Loucy (cell line): ENCODE data around the gene MAB21L4.

Source experiments
- H2AFZ ChIP-seq: fragments of 200-600 bp; sonication (generic); 2 replicates; pipeline ENCODE4 v1.6.0; 2016; ENCODE audit warnings: antibody characterized with exemption, mild to moderate bottlenecking, low read length, moderate library complexity
- H3F3A ChIP-seq: fragments of 200-600 bp; 2 replicates; pipeline ENCODE4 v1.6.0; 2016; ENCODE audit warnings: antibody characterized with exemption, low read depth, mild to moderate bottlenecking
- H3K27me3 ChIP-seq: fragments of 200-600 bp; sonication (generic); 2 replicates; pipeline ENCODE4 v1.6.1; 2014; ENCODE audit warnings: low read length, mild to moderate bottlenecking; ENCODE audit not compliant: insufficient read depth, poor library complexity, severe bottlenecking
- H3K36me3 ChIP-seq: fragments of 200-600 bp; sonication (generic); 2 replicates; pipeline ENCODE4 v1.6.1; 2016; ENCODE audit warnings: low read length; ENCODE audit not compliant: insufficient read depth
- H3K4me1 ChIP-seq: fragments of 200-600 bp; sonication (generic); 2 replicates; pipeline ENCODE4 v1.5.1; 2014; ENCODE audit warnings: low read length, mild to moderate bottlenecking; ENCODE audit not compliant: insufficient read depth, poor library complexity, severe bottlenecking
- H3K4me2 ChIP-seq: fragments of 200-600 bp; sonication (generic); 2 replicates; pipeline ENCODE4 v1.6.0; 2014; ENCODE audit warnings: antibody characterized with exemption, low read length, low read depth, mild to moderate bottlenecking; ENCODE audit not compliant: poor library complexity, severe bottlenecking
- H3K4me3 ChIP-seq: fragments of 200-600 bp; sonication (generic); 2 replicates; pipeline ENCODE4 v1.5.1; 2014; ENCODE audit warnings: low read length, mild to moderate bottlenecking, mixed read lengths; ENCODE audit not compliant: poor library complexity, severe bottlenecking
- H3K79me2 ChIP-seq: fragments of 200-600 bp; sonication (generic); 2 replicates; pipeline ENCODE4 v1.6.1; 2014; ENCODE audit warnings: low read length; ENCODE audit not compliant: insufficient read depth
- H3K9ac ChIP-seq: fragments of 200-600 bp; sonication (generic); 2 replicates; pipeline ENCODE4 v1.6.0; 2014; ENCODE audit warnings: mild to moderate bottlenecking, low read depth, low read length, moderate library complexity; ENCODE audit not compliant: poor library complexity, severe bottlenecking
- H3K9me2 ChIP-seq: fragments of 200-600 bp; sonication (generic); replicated peaks from 2 replicates; pipeline ENCODE4 v1.6.1; 2016; ENCODE audit warnings: low read depth, low read length, mixed read lengths
- H3K9me3 ChIP-seq: fragments of 200-600 bp; sonication (generic); 2 replicates; pipeline ENCODE4 v1.6.1; 2014; ENCODE audit warnings: mild to moderate bottlenecking, antibody characterized with exemption, low read length, low read depth; ENCODE audit not compliant: insufficient read depth
- H4K20me1 ChIP-seq: fragments of 200-600 bp; sonication (generic); 2 replicates; pipeline ENCODE4 v1.6.0; 2014; ENCODE audit warnings: antibody characterized with exemption, low read length, mild to moderate bottlenecking; ENCODE audit not compliant: insufficient read depth, poor library complexity, severe bottlenecking
- EZH2phosphoT487 ChIP-seq: fragments of 200-600 bp; IDR thresholded peaks from 2 replicates; pipeline ENCODE4 v1.6.1; 2018; ENCODE audit warnings: antibody characterized with exemption, mild to moderate bottlenecking, moderate library complexity, borderline replicate concordance
- TF ChIP-seq, protein P1 (sequence below): fragments of 200-600 bp; sonication (generic); conservative IDR thresholded peaks from 2 replicates; pipeline ENCODE4 v1.5.1; 2014; ENCODE audit warnings: mild to moderate bottlenecking, antibody characterized with exemption, low read length

The MAB21L4 gene

DNA sequence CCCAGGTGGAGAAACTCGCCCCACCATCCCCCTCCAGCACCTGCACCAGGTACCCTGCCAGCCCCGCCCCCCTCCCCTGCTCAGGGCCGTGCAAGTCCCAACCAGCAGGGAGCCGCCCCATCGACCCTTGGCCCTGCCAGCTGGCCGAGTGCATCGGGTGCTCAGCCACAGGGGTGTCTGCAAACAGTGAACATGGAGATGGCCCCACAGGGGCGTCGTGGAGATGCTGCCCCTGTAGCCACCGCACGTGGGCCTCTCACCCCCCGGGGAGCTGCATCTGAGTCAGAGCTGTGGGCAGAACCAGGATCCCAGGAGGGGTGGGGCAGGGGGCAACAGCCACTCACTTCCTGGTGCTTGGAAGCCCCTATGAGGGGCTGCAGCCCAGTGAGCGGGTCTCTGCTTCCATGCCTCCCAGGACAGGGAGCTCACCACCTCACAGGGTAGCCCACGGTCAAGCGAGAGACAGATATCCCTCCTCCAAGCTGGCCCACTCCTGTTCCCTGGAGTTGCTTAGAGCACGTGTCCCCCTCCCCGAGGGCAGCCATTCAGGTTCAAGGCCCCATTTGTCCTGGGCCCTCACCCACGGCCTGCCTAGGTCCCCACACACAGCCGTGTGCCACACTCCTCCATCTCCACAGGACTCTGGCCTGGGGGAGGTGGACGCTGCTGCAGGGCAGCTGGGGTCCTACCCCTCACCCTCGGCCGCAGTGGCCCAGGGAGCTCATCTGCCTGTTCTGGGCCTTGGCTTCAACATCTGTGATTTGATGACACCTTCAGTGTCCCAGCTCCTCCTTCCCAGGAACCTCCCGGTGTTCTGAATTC lies 1.1 kb upstream of the MAB21L4 start:
- Histone ChIP-seq H3K27me3 (no peaks in the 10 kb centered on the region), H2AFZ (no peak overlapping the region), H4K20me1 (no peaks in the 10 kb centered on the region), H3K9me3 (no peaks in the 10 kb centered on the region; the same call in 1 of the 2 replicates), H3K9me2 (no peaks in the 10 kb centered on the region), H3F3A (no peaks in the 10 kb centered on the region), H3K9ac (no peak overlapping the region), H3K4me3 (no peak overlapping the region), H3K36me3 (no peaks in the 10 kb centered on the region), H3K79me2 (no peaks in the 10 kb centered on the region), H3K4me2 (no peak overlapping the region), H3K4me1 (no peaks in the 10 kb centered on the region)
- TF ChIP-seq EZH2phosphoT487 = no peak
- TF ChIP-seq, protein P1, sequence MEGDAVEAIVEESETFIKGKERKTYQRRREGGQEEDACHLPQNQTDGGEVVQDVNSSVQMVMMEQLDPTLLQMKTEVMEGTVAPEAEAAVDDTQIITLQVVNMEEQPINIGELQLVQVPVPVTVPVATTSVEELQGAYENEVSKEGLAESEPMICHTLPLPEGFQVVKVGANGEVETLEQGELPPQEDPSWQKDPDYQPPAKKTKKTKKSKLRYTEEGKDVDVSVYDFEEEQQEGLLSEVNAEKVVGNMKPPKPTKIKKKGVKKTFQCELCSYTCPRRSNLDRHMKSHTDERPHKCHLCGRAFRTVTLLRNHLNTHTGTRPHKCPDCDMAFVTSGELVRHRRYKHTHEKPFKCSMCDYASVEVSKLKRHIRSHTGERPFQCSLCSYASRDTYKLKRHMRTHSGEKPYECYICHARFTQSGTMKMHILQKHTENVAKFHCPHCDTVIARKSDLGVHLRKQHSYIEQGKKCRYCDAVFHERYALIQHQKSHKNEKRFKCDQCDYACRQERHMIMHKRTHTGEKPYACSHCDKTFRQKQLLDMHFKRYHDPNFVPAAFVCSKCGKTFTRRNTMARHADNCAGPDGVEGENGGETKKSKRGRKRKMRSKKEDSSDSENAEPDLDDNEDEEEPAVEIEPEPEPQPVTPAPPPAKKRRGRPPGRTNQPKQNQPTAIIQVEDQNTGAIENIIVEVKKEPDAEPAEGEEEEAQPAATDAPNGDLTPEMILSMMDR = no peak

DNA sequence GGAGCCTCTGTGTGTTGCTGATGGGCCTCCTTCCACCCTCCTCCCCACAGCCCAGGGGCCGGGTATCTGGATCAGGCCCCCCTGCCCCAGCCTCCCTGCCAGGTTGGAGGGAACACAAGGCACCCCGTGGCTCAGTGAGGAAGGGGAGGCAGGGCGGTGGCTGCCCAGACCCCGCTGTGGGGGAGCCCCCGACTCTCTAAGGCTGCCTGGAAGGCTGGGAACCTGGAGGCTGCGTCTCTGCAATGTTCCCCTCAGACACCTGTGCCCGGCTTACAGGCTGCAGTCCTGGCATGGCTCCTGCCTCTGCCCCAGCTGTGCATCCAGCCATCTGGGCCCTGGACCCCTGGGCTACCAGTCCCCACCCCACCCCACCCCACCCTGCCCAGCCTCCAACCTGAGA lies 438 bp upstream of the MAB21L4 start:
- H3K27me3 ChIP-seq = no peaks in the 10 kb centered on the region
- no peak overlapping the region for H3K9ac ChIP-seq
- H4K20me1 ChIP-seq = no peaks in the 10 kb centered on the region
- no peak overlapping the region for H3K4me3 ChIP-seq
- H3K4me1 ChIP-seq = no peaks in the 10 kb centered on the region
- TF ChIP-seq, protein P1 = no peak
- TF ChIP-seq EZH2phosphoT487 = no peak
- no peaks in the 10 kb centered on the region for H3F3A ChIP-seq
- no peaks in the 10 kb centered on the region for H3K36me3 ChIP-seq
- no peak overlapping the region for H3K4me2 ChIP-seq
- H2AFZ ChIP-seq = no peak overlapping the region
- no peaks in the 10 kb centered on the region for H3K9me2 ChIP-seq
- no peaks in the 10 kb centered on the region for H3K79me2 ChIP-seq
- H3K9me3 ChIP-seq = no peaks in the 10 kb centered on the region; the same call in 1 of the 2 replicates

DNA sequence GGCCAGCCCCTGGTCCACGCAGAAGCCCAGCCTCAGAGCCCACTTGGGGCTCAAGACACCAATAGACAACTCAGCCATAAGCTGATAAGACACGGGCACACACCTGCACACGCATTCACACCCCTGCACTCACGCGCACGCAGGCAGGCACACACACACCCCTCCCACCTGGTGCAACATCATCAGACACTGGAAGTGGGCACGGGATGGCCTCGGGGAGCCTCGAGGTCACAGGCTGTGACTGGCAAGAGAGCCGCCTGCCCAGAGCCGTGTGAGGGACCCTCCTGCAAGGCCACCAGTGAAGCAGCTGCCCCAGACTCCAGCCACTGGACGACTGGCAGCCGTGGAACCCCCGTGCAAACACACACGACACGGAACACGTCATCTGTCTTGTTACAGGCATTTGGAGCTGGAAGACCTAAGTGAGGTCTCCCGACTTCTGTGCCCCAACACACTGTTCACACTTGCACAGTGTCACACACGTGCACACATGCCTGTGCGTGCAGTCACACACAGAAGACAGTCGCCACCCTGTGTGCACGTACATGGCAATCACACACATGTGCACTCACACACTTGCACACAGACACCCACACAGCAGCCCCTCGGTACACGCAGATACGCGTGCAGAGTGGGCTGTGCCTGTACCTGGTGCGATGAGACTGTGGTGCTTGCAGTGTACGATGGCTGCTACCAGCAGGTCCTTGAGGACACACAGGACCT lies 959 bp downstream of the MAB21L4 start:
- no peak overlapping the region for H3K4me3 ChIP-seq
- no peaks in the 10 kb centered on the region for H3K36me3 ChIP-seq
- H2AFZ ChIP-seq = no peak overlapping the region
- H3K9me3 ChIP-seq = no peaks in the 10 kb centered on the region; the same call in 1 of the 2 replicates
- no peaks in the 10 kb centered on the region for H3K79me2 ChIP-seq
- no peaks in the 10 kb centered on the region for H3K27me3 ChIP-seq
- no peaks in the 10 kb centered on the region for H4K20me1 ChIP-seq
- TF ChIP-seq, protein P1 = no peak
- no peak for TF ChIP-seq EZH2phosphoT487
- no peak overlapping the region for H3K4me2 ChIP-seq
- H3F3A ChIP-seq = no peaks in the 10 kb centered on the region
- H3K9ac ChIP-seq = no peak overlapping the region
- no peaks in the 10 kb centered on the region for H3K4me1 ChIP-seq
- H3K9me2 ChIP-seq = no peaks in the 10 kb centered on the region
